GM13977 (cell line): Measurements from ENCODE around the gene SH3RF3.

ENCODE experiments used
- DNase-seq: peaks from one replicate; pipeline ENCODE4 v3.0.0; 2012; ENCODE audit warnings: low spot score
- in situ Hi-C: fragments of 300-500 bp; cut with MboI; formaldehyde crosslinking; loops from one replicate; pipeline ENCODE4 v1.12.0; 2022; ENCODE audit warnings: low sequenced_read_pairs, low pct_unique_long_range_greater_than_20kb, mixed read lengths, inconsistent platforms; ENCODE audit not compliant: unreplicated experiment
- TF ChIP-seq, protein P1 (sequence below): IDR thresholded peaks from 2 replicates; pipeline ENCODE4 v1.5.1; 2012; ENCODE audit warnings: mild to moderate bottlenecking, control low read depth; ENCODE audit not compliant: insufficient read depth; ENCODE audit errors: extremely low read depth, missing control alignments

The SH3RF3 gene

DNA sequence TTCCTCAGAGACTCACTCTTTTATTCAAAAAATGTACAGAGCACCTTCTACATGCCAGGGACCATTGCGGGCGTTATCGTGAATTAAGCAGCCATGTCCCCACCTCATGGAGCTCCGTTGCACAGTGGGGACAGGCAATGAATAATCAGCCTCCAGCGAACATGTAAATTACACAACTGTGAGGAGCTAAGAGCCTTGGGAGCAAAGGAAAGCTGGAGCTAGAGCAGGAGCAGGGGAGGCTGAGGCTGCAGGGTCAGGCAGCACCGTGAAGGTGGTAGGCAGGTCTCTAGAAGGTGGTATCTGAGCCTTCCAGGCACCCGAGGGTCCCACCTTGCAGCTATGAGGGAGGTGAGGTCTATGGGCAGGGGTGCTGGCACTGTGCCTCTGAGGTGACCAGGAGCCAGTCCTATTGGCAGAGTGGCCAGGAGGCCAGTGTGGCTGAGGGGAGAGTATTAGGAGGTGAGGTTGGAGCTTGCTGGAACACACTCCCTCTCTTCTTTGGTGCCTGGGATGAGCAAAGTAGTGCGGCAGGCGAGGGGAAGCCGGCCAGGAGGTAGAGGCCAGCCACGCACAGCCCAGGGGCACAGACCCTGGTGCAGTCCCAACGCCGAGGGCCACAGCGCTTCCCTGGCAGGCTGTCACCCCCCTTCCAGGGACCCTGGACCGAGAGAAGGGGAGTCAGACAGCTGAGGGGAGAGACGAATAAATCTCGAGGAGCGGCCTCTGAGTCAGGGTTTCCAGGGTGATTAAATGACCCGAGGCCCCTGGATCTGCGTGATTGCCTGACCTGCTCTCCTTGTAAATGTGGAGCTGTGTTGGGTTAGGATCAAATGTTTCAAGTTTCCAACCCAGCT, 317.5 kb downstream of the SH3RF3 start:
- DNase-seq, result no peak
- in situ Hi-C loops, result no loop called here
- TF ChIP-seq, protein P1, sequence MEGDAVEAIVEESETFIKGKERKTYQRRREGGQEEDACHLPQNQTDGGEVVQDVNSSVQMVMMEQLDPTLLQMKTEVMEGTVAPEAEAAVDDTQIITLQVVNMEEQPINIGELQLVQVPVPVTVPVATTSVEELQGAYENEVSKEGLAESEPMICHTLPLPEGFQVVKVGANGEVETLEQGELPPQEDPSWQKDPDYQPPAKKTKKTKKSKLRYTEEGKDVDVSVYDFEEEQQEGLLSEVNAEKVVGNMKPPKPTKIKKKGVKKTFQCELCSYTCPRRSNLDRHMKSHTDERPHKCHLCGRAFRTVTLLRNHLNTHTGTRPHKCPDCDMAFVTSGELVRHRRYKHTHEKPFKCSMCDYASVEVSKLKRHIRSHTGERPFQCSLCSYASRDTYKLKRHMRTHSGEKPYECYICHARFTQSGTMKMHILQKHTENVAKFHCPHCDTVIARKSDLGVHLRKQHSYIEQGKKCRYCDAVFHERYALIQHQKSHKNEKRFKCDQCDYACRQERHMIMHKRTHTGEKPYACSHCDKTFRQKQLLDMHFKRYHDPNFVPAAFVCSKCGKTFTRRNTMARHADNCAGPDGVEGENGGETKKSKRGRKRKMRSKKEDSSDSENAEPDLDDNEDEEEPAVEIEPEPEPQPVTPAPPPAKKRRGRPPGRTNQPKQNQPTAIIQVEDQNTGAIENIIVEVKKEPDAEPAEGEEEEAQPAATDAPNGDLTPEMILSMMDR, result no peak

DNA sequence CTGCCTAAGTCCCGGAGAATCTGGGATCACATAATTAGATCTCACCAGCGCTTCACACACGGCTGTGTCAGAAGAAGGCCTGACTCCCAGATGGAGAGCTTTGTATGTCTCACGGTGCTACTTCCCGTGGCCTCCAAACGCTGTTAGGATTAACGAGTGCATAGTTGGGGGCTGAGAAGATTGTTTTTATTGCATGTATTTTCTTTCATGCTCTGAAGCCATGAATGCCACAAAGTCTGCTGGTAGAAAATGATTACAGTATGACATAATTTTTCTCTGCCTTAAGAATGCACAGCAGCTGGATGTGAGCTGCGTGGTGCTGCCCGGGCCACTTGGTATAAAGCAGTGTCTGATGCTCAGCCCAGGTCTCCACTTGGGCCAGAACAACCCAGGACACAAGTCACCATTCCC, 318.3 kb downstream of the SH3RF3 start:
- TF ChIP-seq, protein P1, result no peak
- DNase-seq, result no peak
- in situ Hi-C loops, result no loop called here

DNA sequence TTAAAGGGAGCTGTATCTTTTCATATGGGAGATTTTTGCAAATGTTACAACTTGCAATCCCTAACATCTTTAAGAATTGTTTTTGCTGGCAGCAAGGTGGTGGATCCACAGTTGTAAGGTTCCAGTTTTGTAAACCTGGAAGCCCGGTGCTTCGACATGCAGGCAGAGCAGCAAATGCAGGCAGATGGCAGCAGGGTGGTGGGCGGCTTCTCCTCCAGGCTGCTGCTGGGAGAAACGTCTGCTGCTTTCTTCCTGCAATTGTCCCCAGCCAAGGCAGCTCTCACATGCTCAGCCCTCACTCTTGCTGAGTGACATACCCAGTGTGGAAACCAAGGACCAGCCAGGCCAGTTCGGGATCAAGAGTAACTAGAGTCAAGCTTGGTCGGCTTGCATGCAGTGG, 318.8 kb downstream of the SH3RF3 start:
- TF ChIP-seq, protein P1, result no peak
- in situ Hi-C loops, result no loop called here
- no peak for DNase-seq

DNA sequence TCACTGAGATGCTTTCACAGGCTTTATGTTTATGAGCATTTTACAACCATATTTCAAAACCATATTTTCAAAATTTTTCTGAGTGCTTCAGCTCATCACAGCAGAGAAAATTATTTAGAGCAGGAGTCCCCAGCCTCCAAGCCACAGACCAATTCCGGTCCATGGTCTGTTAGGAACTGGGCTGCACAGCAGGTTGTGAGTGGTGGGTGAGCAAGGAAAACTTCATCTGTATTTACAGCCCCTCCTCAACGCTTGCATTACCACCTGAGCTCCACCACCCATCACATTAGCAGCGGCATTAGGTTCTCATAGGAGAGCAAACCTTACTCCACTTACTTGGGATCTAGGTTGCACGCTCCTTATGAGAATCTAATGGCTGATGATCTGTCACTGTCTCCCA, 319.2 kb downstream of the SH3RF3 start:
- DNase-seq, result no peak
- TF ChIP-seq, protein P1, result no peak
- in situ Hi-C loops, result no loop called here

DNA sequence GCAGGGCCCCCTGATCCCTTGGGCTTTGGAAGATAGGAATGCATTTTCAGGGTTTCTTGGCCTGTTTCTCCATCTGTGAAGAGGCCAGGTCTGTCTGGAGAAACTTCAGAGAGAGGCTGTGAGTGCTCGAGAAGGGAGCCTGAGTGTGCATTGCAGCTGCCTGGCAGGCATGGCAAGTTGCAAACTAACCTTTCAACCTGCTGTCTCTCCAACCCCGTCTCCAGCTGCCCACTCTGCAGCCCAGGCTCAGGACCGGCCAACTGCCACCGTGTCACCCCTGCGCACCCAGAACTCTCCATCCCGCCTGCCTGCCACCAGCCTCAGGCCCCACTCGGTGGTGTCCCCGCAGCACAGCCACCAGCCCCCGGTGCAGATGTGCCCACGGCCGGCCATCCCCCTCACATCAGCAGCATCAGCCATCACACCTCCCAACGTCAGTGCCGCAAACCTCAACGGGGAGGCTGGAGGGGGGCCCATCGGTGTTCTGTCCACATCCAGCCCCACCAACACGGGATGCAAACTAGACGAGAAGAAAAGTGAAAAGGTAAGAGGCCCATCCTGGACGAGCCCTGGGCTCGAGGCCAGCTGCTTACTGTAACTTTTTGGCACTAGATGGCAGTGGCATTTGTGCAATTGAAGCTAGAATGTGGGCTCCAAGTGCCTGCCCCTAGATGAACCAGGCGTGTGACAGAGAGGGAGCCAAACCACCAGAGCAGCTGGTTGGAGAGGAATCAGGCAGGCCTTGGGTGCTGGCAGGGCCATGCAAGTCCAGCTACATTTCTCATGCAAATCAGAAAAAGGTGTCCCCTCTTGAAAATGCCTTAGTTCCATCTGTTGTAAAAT, 320.2 kb downstream of the SH3RF3 start:
- no peak for DNase-seq
- TF ChIP-seq, protein P1, result no peak
- in situ Hi-C loops, result no loop called here

DNA sequence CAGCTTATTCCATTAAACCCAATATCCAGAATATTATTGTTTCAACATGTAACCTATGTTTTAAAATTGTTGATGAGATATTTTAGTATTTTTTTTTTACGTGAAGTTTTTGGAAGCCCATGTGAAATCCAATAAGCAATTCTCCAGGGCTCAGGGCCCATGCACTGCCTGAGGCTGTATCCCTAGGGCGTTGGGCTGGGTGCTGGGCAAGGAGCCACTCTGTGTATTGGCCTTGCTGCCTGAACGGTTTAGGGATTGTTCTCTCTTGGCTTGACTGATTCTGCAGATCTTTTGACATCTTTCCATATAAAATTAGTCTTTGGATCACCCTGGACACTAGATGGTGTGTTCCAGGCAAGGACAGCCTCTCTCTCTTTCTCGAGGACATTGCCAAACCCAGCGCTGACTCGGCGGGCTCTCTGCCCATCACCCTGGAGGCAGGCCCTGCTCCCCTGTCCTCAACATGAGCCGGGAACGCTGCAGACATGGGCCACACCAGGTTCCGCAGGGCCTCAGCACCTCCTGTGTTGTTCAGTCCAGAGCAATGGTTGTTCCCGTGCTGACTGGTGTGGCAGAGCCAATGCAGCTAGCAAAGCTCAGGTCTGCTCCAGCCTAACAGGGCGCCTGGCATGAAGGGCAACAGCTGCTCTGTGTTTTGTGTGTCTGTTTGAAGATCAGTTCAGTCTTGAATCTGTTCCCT, 321.7 kb downstream of the SH3RF3 start:
- in situ Hi-C loops, result no loop called here
- no peak for DNase-seq
- TF ChIP-seq, protein P1, result no peak
